ENCODE data around the gene CFAP65.

CFAP65 gene

GRCh38 chr2:219073413-219074129, 32.3 kb upstream of the CFAP65 start:
- Mint-ChIP-seq H3K9me3 (no peaks in the 10 kb centered on the region), H3K36me3 (peaks cover 27% of the 10 kb centered on the region), H3K4me1 (no peaks in the 10 kb centered on the region), H3K4me3 (no peak overlapping the region), H3K27ac (no peak overlapping the region)
- DNase-seq (ENCODE audit: low spot score in 2 of 2) (no peak), ATAC-seq (no peak)

GRCh38 chr2:219072741-219073250, 31.5 kb upstream of the CFAP65 start:
- Mint-ChIP-seq H3K36me3 (peaks cover 27% of the 10 kb centered on the region), H3K4me3 (no peak overlapping the region), H3K4me1 (no peaks in the 10 kb centered on the region), H3K9me3 (no peaks in the 10 kb centered on the region), H3K27ac (no peak overlapping the region)
- no peak for ATAC-seq
- DNase-seq (ENCODE audit: low spot score in 2 of 2), result no peak

GRCh38 chr2:219071131-219071816, 30.0 kb upstream of the CFAP65 start:
- Mint-ChIP-seq H3K4me1 (no peaks in the 10 kb centered on the region), H3K27ac (no peak overlapping the region), H3K4me3 (no peak overlapping the region), H3K9me3 (no peaks in the 10 kb centered on the region), H3K36me3 (peaks cover 12% of the 10 kb centered on the region)
- DNase-seq (ENCODE audit: low spot score in 2 of 2) (no peak), ATAC-seq (no peak)

GRCh38 chr2:219065484-219065883, 24.2 kb upstream of the CFAP65 start:
- H3K27ac Mint-ChIP-seq, result no peak overlapping the region
- H3K9me3 Mint-ChIP-seq, result no peaks in the 10 kb centered on the region
- H3K4me3 Mint-ChIP-seq, result no peak overlapping the region
- DNase-seq (ENCODE audit: low spot score in 2 of 2) (no peak), ATAC-seq (no peak)
- H3K36me3 Mint-ChIP-seq, result no peaks in the 10 kb centered on the region
- H3K4me1 Mint-ChIP-seq, result no peaks in the 10 kb centered on the region

GRCh38 chr2:219062081-219062480, 20.8 kb upstream of the CFAP65 start:
- DNase-seq (ENCODE audit: low spot score in 2 of 2), result no peak
- Mint-ChIP-seq H3K4me3 (no peak overlapping the region), H3K27ac (no peak overlapping the region), H3K36me3 (no peaks in the 10 kb centered on the region), H3K9me3 (no peaks in the 10 kb centered on the region), H3K4me1 (peaks cover 12% of the 10 kb centered on the region)
- no peak for ATAC-seq

GRCh38 chr2:219060821-219061791, 19.8 kb upstream of the CFAP65 start, which contains the start of gene IHH:
IHH (minus strand) TSS chr2:219060921; CDS start chr2:219060467, 454 bp downstream.
- Mint-ChIP-seq H3K36me3 (no peaks in the 10 kb centered on the region), H3K9me3 (no peaks in the 10 kb centered on the region), H3K27ac (no peak within 1 kb of the TSS), H3K4me3 (peak within 1 kb of the TSS; percentile 50), H3K4me1 (peaks cover 12% of the 10 kb centered on the region)
- DNase-seq (ENCODE audit: low spot score in 2 of 2) (peak in 1 of 2 donors; percentile 54), ATAC-seq (peak; percentile 17)

GRCh38 chr2:219059725-219060682, 18.7 kb upstream of the CFAP65 start:
- Mint-ChIP-seq H3K4me1 (peaks cover 12% of the 10 kb centered on the region), H3K4me3 (peak overlapping the region; percentile 50), H3K36me3 (no peaks in the 10 kb centered on the region), H3K27ac (no peak overlapping the region), H3K9me3 (no peaks in the 10 kb centered on the region)
- DNase-seq (ENCODE audit: low spot score in 2 of 2) (peak in 1 of 2 donors; percentile 51), ATAC-seq (no peak)

- ATAC-seq, result no peak
- Mint-ChIP-seq H3K27ac (no peak overlapping the region), H3K4me1 (peaks cover 12% of the 10 kb centered on the region), H3K4me3 (peak overlapping the region; percentile 50), H3K36me3 (no peaks in the 10 kb centered on the region), H3K9me3 (no peaks in the 10 kb centered on the region)
- no peak for DNase-seq (ENCODE audit: low spot score in 2 of 2)
These were observed 18.0 kb upstream of the CFAP65 start for GRCh38 chr2:219059375-219059724.

GRCh38 chr2:219058541-219059374, 17.4 kb upstream of the CFAP65 start:
- DNase-seq (ENCODE audit: low spot score in 2 of 2) (peak in 1 of 2 donors; percentile 60), ATAC-seq (no peak)

GRCh38 chr2:219057709-219058540, 16.6 kb upstream of the CFAP65 start:
- peak; percentile 72 to 90 for DNase-seq (ENCODE audit: low spot score in 2 of 2)

More at GRCh38 chr2:219058541-219059374, 17.4 kb upstream of the CFAP65 start:
- Mint-ChIP-seq H3K4me1 (peaks cover 12% of the 10 kb centered on the region), H3K27ac (no peak overlapping the region), H3K36me3 (no peaks in the 10 kb centered on the region), H3K9me3 (no peaks in the 10 kb centered on the region), H3K4me3 (peak overlapping the region; percentile 50)

GRCh38 chr2:219056896-219057708, 15.8 kb upstream of the CFAP65 start:
- H3K4me3 Mint-ChIP-seq, result peak overlapping the region; percentile 48
- peaks cover 12% of the 10 kb centered on the region for H3K4me1 Mint-ChIP-seq
- no peaks in the 10 kb centered on the region for H3K9me3 Mint-ChIP-seq
- DNase-seq (ENCODE audit: low spot score in 2 of 2), result no peak
- no peak for ATAC-seq
- H3K27ac Mint-ChIP-seq, result no peak overlapping the region
- no peaks in the 10 kb centered on the region for H3K36me3 Mint-ChIP-seq

More at GRCh38 chr2:219057709-219058540, 16.6 kb upstream of the CFAP65 start:
- ATAC-seq, result peak; percentile 89
- H3K4me3 Mint-ChIP-seq, result peak overlapping the region; percentile 48
- no peak overlapping the region for H3K27ac Mint-ChIP-seq
- H3K36me3 Mint-ChIP-seq, result no peaks in the 10 kb centered on the region
- H3K9me3 Mint-ChIP-seq, result no peaks in the 10 kb centered on the region
- peaks cover 12% of the 10 kb centered on the region for H3K4me1 Mint-ChIP-seq

- Mint-ChIP-seq H3K9me3 (no peaks in the 10 kb centered on the region), H3K4me1 (peaks cover 12% of the 10 kb centered on the region), H3K4me3 (no peak overlapping the region), H3K36me3 (no peaks in the 10 kb centered on the region), H3K27ac (no peak overlapping the region)
- ATAC-seq (no peak), DNase-seq (ENCODE audit: low spot score in 2 of 2) (no peak)
These were observed 15.0 kb upstream of the CFAP65 start for GRCh38 chr2:219056176-219056895.

All from stimulated activated effector memory CD8-positive, alpha-beta T cell treated with anti-CD3 and anti-CD28 coated beads, Interleukin-12 subunit alpha, Interleukin-12 subunit beta, amount 100 ng/mL, for 72 hours (primary cell).